Fibroblast of mammary gland (primary cell): ENCODE data around the gene SIGLEC10.
"Not testable (repeated sequence)": the region's sequence is repeated elsewhere in the genome, so short reads cannot be mapped to it uniquely, and the experiment has no call there.

Experiments
- DNase-seq: peaks from one replicate; pipeline ENCODE4 v3.0.0-alpha.2; 2010; ENCODE audit warnings: low read depth
- H3K4me3 ChIP-seq: 2 replicates; pipeline ENCODE4 v1.5.1; 2011; ENCODE audit warnings: low read depth, mild to moderate bottlenecking, low read length, moderate library complexity; ENCODE audit not compliant: control insufficient read depth
- TF ChIP-seq, protein P1 (sequence below): conservative IDR thresholded peaks from 2 replicates; pipeline ENCODE4 v1.5.1; 2011; ENCODE audit warnings: low read depth, low read length, inconsistent platforms; ENCODE audit not compliant: control insufficient read depth, insufficient read depth

SIGLEC10 gene

DNA sequence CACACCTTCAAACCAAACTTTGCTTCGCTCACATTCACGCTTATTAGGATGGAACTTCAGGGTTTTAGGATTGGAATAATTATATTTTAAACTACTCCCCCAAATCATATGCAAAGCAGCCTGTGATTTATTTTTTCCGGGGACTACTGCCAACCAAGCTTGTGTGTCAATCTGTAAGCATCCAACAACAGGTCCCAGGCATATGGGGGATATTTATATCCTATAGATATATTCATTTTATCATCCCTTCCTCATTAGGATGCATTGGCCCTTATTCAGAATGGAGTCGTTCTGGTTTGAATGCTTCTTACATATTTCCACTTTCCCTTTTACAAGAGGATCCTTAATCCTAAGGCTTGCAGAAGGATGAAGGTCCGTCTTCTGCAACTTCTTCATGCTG, 18.2 kb downstream of the SIGLEC10 start:
- TF ChIP-seq, protein P1, sequence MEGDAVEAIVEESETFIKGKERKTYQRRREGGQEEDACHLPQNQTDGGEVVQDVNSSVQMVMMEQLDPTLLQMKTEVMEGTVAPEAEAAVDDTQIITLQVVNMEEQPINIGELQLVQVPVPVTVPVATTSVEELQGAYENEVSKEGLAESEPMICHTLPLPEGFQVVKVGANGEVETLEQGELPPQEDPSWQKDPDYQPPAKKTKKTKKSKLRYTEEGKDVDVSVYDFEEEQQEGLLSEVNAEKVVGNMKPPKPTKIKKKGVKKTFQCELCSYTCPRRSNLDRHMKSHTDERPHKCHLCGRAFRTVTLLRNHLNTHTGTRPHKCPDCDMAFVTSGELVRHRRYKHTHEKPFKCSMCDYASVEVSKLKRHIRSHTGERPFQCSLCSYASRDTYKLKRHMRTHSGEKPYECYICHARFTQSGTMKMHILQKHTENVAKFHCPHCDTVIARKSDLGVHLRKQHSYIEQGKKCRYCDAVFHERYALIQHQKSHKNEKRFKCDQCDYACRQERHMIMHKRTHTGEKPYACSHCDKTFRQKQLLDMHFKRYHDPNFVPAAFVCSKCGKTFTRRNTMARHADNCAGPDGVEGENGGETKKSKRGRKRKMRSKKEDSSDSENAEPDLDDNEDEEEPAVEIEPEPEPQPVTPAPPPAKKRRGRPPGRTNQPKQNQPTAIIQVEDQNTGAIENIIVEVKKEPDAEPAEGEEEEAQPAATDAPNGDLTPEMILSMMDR = no peak
- no peak overlapping the region for H3K4me3 ChIP-seq
- no peak for DNase-seq

DNA sequence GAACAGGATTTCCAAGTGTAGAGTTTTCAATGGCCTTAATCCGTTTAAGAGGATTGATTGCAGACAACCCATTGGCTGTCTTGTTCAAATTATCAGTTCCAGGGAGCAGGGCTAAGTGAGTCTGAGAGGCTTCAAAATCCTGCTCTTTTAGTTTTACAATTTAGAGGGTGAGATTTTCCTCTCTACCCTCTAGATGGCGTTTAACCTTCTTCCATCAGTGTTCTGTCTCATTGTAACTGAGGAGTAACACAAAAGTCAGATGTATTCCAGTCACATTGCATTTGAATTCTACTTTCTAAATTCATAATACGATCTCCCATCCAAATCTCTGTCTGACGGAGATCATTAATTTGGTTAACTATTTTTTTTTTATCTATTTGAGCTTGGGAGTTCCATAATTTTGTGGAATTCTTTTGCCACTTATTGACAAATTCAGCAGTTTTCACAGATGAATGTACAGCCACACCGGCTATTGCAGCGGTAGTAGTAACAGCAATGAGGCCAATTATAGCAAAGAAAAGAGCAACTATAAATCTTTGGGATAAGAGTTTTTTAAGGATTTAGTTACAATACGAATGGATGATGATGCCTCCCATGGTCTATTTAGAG, 19.2 kb downstream of the SIGLEC10 start:
- H3K4me3 ChIP-seq = no peak overlapping the region
- TF ChIP-seq, protein P1 = peak; percentile 58
- peak; percentile 45 for DNase-seq

DNA sequence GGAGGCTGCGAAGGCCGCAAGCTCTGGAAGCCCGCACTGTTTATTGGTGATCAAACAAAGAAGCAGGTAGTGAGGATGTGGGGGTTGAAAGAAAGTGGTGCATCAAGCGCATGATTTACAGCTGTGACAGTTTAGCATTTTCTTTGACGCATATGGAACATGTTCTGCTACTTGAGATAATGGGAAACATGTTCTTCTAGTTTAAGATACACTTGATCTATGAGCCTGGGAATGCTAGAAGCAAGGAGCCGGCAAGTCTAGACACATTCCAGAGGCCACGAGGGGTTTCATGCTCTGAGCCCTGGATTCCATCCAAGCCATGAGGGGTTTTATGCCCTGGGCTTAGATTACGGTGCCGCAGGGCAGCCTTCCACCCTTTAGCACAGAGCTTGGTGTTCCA, 20.0 kb downstream of the SIGLEC10 start:
- peak; percentile 24 for DNase-seq
- not testable (repeated sequence) for H3K4me3 ChIP-seq

DNA sequence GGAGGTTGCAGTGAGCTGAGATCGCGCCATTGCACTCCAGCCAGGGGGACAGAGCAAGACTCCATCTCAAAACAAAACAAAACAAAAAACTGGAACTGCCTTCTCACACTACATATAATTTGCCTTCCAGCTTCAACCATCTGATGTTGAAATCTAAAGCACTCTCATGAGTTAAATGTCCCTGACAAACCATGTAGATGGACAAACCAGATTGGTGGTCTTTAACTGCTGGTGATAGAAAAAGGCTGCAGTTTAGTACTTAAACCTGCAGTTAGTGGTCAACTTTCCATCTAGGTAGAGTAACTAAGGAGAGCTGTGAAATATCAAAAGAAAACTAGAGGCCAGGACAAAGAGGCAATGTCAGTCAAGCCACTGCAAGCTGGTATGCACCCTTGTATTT, 21.3 kb downstream of the SIGLEC10 start:
- no peak for DNase-seq
- H3K4me3 ChIP-seq = no peak overlapping the region
- TF ChIP-seq, protein P1 = no peak

DNA sequence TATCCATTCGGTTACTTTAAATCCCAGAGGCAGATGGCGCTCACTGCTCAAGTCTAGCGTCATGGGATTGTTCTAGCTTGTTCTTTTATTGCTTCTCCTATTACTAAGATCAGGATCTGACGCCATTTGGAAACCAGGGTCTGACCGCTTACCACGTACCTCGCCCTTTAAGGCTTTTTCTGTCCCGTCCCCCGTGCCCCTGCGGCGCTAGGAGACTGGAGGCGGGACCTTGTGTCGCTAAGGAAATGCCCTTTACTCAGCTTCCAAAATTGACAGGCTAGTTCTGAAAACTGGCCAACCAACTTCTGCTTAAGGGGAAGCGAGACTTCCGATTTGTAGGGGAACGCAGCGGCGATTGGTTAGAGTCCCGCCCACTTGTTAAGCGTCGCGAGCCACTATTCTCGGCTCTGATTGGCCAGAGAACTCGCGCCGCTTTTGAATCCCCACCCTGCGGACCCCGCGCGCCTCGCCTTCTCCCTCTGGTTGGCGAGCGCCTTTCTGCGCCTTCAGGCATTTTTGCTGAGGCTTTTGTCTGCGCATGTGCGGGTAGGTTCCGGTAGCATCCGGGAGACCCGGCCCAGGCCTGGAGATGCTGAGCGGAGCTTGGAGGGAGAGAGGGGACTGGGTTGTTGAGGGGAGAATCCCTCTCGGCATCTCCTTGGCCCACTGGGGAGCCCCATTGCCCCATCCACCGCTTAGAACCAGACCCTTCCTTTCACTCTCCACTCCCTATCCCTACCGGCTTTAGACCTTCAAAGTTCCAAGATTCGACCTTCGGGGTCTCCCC, 23.2 kb downstream of the SIGLEC10 start:
- peak overlapping the region; percentile 59 for H3K4me3 ChIP-seq
- TF ChIP-seq, protein P1 = peak; percentile 18
- DNase-seq = peak; percentile 100

DNA sequence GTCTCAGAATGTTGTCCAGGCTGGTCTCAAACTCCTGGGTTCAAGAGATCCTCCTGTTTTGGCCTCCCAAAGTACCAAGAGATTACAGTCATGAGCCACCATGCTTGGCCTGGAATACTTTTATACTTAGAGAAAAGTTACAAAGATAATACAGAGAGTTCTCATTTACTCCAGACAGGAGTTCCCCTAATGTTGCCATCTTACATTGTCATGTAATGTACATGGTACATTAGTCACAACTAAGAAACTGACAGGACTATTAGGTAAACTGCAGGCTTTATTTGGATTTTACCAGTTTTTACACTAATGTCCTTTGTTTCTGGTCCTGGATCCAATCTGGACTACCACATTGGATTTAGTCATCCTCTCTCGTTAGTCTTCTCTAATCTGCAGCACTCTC, 24.7 kb downstream of the SIGLEC10 start:
- DNase-seq = no peak
- TF ChIP-seq, protein P1 = no peak
- H3K4me3 ChIP-seq = no peak overlapping the region

DNA sequence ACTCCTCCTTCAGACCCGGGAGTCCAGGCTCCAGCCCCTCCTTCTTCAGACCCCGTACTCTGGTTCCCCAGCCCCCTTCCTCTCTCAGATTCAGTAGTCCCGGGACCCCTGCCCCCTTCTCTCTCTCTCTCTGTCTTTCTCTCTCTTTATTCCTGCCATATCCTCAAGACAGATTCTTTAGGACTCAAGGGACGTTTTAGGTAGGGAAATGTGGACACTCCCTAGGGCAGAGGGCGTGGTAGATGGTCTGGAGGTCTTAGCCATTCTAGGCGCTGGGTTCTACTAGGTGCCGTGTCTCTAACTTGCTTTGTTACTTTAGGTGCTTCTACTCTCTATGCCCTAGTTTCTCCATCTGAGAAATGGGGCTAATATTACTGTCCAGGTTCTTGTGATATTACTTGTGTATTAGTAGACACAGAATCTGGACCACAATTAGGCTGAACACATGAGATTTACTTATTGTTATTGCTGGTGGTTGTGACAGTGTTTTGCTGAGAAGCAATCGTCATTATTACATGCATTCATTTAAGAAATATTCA, 26.3 kb downstream of the SIGLEC10 start:
- no peak for DNase-seq
- TF ChIP-seq, protein P1 = no peak
- no peak overlapping the region for H3K4me3 ChIP-seq
